Measurements from ENCODE around the gene VRK2.

The VRK2 gene

GRCh38 chr2:58135861-58136260 lies 89.3 kb downstream of the VRK2 start:
- Histone ChIP-seq H2AFZ (ENCODE audit: low read depth, low read length, severe bottlenecking) (no peak overlapping the region), H3K9me2 (replicated peaks; ENCODE audit: insufficient read depth, low read length) (no peaks in the 10 kb centered on the region), H3K27me3 (ENCODE audit: low read length) (no peaks in the 10 kb centered on the region), H3K36me3 (ENCODE audit: low read length) (peaks cover 4% of the 10 kb centered on the region; the same call in 1 of the 2 replicates), H3K9me3 (ENCODE audit: insufficient read depth, low read length) (no peaks in the 10 kb centered on the region), H3F3A (ENCODE audit: insufficient read depth) (no peaks in the 10 kb centered on the region), H3K4me3 (ENCODE audit: insufficient read depth, low read length, poor library complexity, severe bottlenecking) (no peak overlapping the region), H3K9ac (ENCODE audit: low read length) (no peak overlapping the region), H3K27ac (ENCODE audit: low read depth, low read length) (no peak overlapping the region), H3K79me2 (ENCODE audit: insufficient read depth, low read length) (no peaks in the 10 kb centered on the region), H4K20me1 (ENCODE audit: low read depth, low read length) (no peaks in the 10 kb centered on the region), H3K4me2 (ENCODE audit: low read depth, low read length, poor library complexity, severe bottlenecking) (no peak overlapping the region)
- TF ChIP-seq EZH2phosphoT487 (conservative IDR thresholded peaks at IDR 0.05; ENCODE audit: low read length): no peak
- TF ChIP-seq, protein P1, sequence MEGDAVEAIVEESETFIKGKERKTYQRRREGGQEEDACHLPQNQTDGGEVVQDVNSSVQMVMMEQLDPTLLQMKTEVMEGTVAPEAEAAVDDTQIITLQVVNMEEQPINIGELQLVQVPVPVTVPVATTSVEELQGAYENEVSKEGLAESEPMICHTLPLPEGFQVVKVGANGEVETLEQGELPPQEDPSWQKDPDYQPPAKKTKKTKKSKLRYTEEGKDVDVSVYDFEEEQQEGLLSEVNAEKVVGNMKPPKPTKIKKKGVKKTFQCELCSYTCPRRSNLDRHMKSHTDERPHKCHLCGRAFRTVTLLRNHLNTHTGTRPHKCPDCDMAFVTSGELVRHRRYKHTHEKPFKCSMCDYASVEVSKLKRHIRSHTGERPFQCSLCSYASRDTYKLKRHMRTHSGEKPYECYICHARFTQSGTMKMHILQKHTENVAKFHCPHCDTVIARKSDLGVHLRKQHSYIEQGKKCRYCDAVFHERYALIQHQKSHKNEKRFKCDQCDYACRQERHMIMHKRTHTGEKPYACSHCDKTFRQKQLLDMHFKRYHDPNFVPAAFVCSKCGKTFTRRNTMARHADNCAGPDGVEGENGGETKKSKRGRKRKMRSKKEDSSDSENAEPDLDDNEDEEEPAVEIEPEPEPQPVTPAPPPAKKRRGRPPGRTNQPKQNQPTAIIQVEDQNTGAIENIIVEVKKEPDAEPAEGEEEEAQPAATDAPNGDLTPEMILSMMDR (IDR thresholded peaks at IDR 0.05; ENCODE audit: insufficient read depth, low read length, poor library complexity, severe bottlenecking): no peak

DNA sequence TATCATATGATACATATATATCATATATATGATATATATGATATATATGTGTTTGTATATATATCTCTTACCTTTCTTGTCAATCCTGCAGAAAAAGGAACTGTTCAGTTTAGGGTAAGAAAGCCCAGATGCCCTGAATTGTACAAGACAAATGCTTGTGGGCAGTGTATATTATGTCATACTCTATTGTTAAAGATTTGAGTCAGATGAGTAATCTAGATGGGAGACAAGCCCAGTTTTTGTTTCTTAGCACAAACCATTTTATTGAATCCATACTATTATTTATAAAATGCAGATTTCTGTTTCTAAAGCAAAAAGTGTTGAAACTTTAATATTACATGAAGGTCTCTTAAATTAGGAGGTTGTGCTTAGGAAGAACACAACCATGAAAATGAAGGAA lies 90.6 kb downstream of the VRK2 start:
- H2AFZ ChIP-seq (ENCODE audit: low read depth, low read length, severe bottlenecking): no peak overlapping the region
- H3K36me3 ChIP-seq (ENCODE audit: low read length): no peaks in the 10 kb centered on the region; the same call in 1 of the 2 replicates
- no peaks in the 10 kb centered on the region for H4K20me1 ChIP-seq (ENCODE audit: low read depth, low read length)
- H3K27ac ChIP-seq (ENCODE audit: low read depth, low read length): no peak overlapping the region
- H3K4me3 ChIP-seq (ENCODE audit: insufficient read depth, low read length, poor library complexity, severe bottlenecking): no peak overlapping the region
- H3K9me2 ChIP-seq (replicated peaks; ENCODE audit: insufficient read depth, low read length): no peaks in the 10 kb centered on the region
- no peaks in the 10 kb centered on the region for H3K27me3 ChIP-seq (ENCODE audit: low read length)
- no peak overlapping the region for H3K9ac ChIP-seq (ENCODE audit: low read length)
- H3K9me3 ChIP-seq (ENCODE audit: insufficient read depth, low read length): no peaks in the 10 kb centered on the region
- no peaks in the 10 kb centered on the region for H3F3A ChIP-seq (ENCODE audit: insufficient read depth)
- no peak for TF ChIP-seq EZH2phosphoT487 (conservative IDR thresholded peaks at IDR 0.05; ENCODE audit: low read length)
- TF ChIP-seq, protein P1 (IDR thresholded peaks at IDR 0.05; ENCODE audit: insufficient read depth, low read length, poor library complexity, severe bottlenecking): no peak
- H3K79me2 ChIP-seq (ENCODE audit: insufficient read depth, low read length): no peaks in the 10 kb centered on the region
- no peak overlapping the region for H3K4me2 ChIP-seq (ENCODE audit: low read depth, low read length, poor library complexity, severe bottlenecking)

DNA sequence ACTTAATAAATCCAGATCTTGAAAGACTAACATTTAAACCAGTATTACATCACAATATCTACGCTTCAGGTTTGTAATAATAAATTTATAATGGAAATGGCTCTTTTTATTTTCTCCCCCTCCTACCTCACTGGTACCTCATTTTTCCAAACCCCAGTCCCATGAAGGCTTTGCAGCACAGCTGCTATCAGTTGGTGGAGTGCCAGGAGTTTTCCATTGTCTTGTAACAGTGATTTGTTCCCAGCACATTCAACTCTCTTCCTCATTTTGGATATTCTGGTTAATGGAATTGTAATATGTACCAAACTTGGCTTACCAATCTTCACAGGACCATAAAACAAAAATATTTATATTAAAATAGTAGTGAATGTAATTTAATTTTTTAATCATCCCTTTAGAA lies 91.2 kb downstream of the VRK2 start:
- no peaks in the 10 kb centered on the region for H3K36me3 ChIP-seq (ENCODE audit: low read length)
- no peak overlapping the region for H3K9ac ChIP-seq (ENCODE audit: low read length)
- no peaks in the 10 kb centered on the region for H3K9me3 ChIP-seq (ENCODE audit: insufficient read depth, low read length)
- no peak overlapping the region for H3K4me3 ChIP-seq (ENCODE audit: insufficient read depth, low read length, poor library complexity, severe bottlenecking)
- no peaks in the 10 kb centered on the region for H3F3A ChIP-seq (ENCODE audit: insufficient read depth)
- no peak overlapping the region for H3K27ac ChIP-seq (ENCODE audit: low read depth, low read length)
- H3K27me3 ChIP-seq (ENCODE audit: low read length): no peaks in the 10 kb centered on the region
- no peaks in the 10 kb centered on the region for H3K79me2 ChIP-seq (ENCODE audit: insufficient read depth, low read length)
- TF ChIP-seq EZH2phosphoT487 (conservative IDR thresholded peaks at IDR 0.05; ENCODE audit: low read length): no peak
- TF ChIP-seq, protein P1 (IDR thresholded peaks at IDR 0.05; ENCODE audit: insufficient read depth, low read length, poor library complexity, severe bottlenecking): no peak
- no peak overlapping the region for H3K4me2 ChIP-seq (ENCODE audit: low read depth, low read length, poor library complexity, severe bottlenecking)
- H4K20me1 ChIP-seq (ENCODE audit: low read depth, low read length): no peaks in the 10 kb centered on the region
- no peaks in the 10 kb centered on the region for H3K9me2 ChIP-seq (replicated peaks; ENCODE audit: insufficient read depth, low read length)
- no peak overlapping the region for H2AFZ ChIP-seq (ENCODE audit: low read depth, low read length, severe bottlenecking)

Measured in SU-DHL-6 (cell line).